HL-60 (cell line): ENCODE data around the gene CLCN5.

ENCODE experiments used
- DNase-seq, 2 experiments: peaks; one replicate each; pipeline ENCODE4 v3.0.0-alpha.2; 2010 to 2020; ENCODE audit warnings: low read depth in 1 of 2, low spot score in 1 of 2
- H3K27ac ChIP-seq: fragments of 250-450 bp; sonication (Bioruptor Pico); replicated peaks from 2 replicates; pipeline ENCODE4 v1.5.1; 2020; ENCODE audit warnings: mild to moderate bottlenecking, moderate library complexity
- H3K27me3 ChIP-seq: fragments of 250-450 bp; sonication (Bioruptor Pico); 2 replicates; pipeline ENCODE4 v1.5.1; 2021; ENCODE audit warnings: mild to moderate bottlenecking, moderate library complexity; ENCODE audit not compliant: insufficient read depth, poor library complexity, severe bottlenecking
- H3K4me3 ChIP-seq: replicated peaks from 2 replicates; pipeline ENCODE4 v1.5.1; 2011; ENCODE audit warnings: mild to moderate bottlenecking, control low read depth, low read length; ENCODE audit not compliant: insufficient read depth
- GABPA ChIP-seq: IDR thresholded peaks from 2 replicates; pipeline ENCODE4 v1.6.1; 2012; ENCODE audit warnings: low read depth
- POLR2AphosphoS5 ChIP-seq: IDR thresholded peaks from 2 replicates; pipeline ENCODE4 v1.6.1; 2012; ENCODE audit warnings: low read depth
- REST ChIP-seq: IDR thresholded peaks from 2 replicates; pipeline ENCODE4 v1.6.1; 2012; ENCODE audit warnings: low read depth; ENCODE audit not compliant: insufficient replicate concordance
- SPI1 ChIP-seq: IDR thresholded peaks from 2 replicates; pipeline ENCODE4 v1.6.1; 2012; ENCODE audit warnings: low read depth, mild to moderate bottlenecking, borderline replicate concordance
- TF ChIP-seq, protein P1 (sequence below): IDR thresholded peaks from one replicate; pipeline ENCODE4 v1.5.1; 2011; ENCODE audit warnings: low read length, control low read depth, inconsistent platforms; ENCODE audit not compliant: insufficient read depth

CLCN5 gene

DNA sequence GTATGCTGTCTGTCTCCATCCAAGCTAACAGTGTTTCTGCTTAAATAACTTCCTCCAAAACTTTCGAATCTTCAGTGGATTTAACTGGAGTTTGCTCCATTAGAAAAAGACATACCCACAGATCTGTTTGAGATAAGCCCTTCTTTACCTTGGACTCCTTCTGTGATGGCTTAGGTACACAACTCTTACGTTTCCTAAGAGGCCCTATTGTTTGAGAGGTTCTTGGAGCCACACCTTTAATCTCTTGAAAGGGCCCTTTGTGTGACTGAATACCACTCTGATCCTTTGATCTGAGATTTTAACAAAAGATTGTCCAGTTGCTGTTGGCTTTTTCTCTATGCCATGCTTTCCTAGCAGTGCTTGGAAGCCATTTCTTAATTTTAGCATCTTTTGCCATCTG, 185.9 kb downstream of the CLCN5 start:
- Histone ChIP-seq H3K27me3 (no peaks in the 10 kb centered on the region), H3K27ac (no peak overlapping the region), H3K4me3 (no peak overlapping the region)
- TF ChIP-seq POLR2AphosphoS5 = no peak
- TF ChIP-seq REST = no peak
- no peak for TF ChIP-seq GABPA
- TF ChIP-seq SPI1 = no peak
- TF ChIP-seq, protein P1, sequence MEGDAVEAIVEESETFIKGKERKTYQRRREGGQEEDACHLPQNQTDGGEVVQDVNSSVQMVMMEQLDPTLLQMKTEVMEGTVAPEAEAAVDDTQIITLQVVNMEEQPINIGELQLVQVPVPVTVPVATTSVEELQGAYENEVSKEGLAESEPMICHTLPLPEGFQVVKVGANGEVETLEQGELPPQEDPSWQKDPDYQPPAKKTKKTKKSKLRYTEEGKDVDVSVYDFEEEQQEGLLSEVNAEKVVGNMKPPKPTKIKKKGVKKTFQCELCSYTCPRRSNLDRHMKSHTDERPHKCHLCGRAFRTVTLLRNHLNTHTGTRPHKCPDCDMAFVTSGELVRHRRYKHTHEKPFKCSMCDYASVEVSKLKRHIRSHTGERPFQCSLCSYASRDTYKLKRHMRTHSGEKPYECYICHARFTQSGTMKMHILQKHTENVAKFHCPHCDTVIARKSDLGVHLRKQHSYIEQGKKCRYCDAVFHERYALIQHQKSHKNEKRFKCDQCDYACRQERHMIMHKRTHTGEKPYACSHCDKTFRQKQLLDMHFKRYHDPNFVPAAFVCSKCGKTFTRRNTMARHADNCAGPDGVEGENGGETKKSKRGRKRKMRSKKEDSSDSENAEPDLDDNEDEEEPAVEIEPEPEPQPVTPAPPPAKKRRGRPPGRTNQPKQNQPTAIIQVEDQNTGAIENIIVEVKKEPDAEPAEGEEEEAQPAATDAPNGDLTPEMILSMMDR = no peak
- DNase-seq = no peak

DNA sequence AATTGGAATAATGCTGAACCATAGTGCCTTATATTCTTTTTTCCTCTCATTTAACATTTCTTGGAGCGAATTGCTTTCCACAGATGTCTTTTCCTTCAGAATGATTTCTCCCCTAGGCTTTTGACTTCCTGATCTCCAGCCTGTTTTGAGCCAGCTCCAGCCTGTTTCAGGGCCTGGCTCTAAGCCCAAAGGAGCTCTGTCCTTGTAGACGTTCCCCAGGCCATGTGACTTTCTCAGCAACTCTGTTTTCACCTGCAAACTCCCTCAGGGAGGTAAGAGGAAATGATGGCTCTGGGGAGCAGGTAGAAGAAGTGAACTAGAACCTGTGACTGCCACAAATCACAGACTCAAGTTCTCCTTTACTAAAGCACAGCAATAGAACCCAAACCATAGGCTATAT, 189.3 kb downstream of the CLCN5 start:
- H3K27ac ChIP-seq = no peak overlapping the region
- DNase-seq = no peak
- no peak overlapping the region for H3K4me3 ChIP-seq
- TF ChIP-seq, protein P1 = no peak
- TF ChIP-seq GABPA = no peak
- TF ChIP-seq POLR2AphosphoS5 = no peak
- TF ChIP-seq REST = no peak
- no peak for TF ChIP-seq SPI1
- no peaks in the 10 kb centered on the region for H3K27me3 ChIP-seq

- DNase-seq = no peak
- TF ChIP-seq POLR2AphosphoS5 = no peak
- no peak for TF ChIP-seq SPI1
- TF ChIP-seq GABPA = no peak
- no peak for TF ChIP-seq REST
- TF ChIP-seq, protein P1 = no peak
- Histone ChIP-seq H3K4me3 (no peak overlapping the region), H3K27me3 (no peaks in the 10 kb centered on the region), H3K27ac (no peak overlapping the region)
Measured at GRCh38 chrX:50114113-50114512, 191.7 kb downstream of the CLCN5 start.
